T47D (cell line): Measurements from ENCODE around the gene ACMSD.
A peak's percentile ranks its signal among the peaks of the same experiment; 100 is the strongest.

Experiments
- DNase-seq, 2 experiments: peaks; one replicate each; pipeline versions ENCODE4 v3.0.0 to v3.0.0-alpha.2; 2011 to 2012; ENCODE audit warnings: low read depth in 1 of 2, low spot score in 1 of 2
- JUND ChIP-seq: IDR thresholded peaks from 2 replicates; pipeline ENCODE4 v1.6.1; 2012; ENCODE audit warnings: low read depth
- in situ Hi-C: cut with HindIII; loops from 2 replicates; pipeline ENCODE4 v1.10.0; 2016; ENCODE audit warnings: low sequenced_read_pairs, low pct_unique_long_range_greater_than_20kb

ACMSD gene

DNA sequence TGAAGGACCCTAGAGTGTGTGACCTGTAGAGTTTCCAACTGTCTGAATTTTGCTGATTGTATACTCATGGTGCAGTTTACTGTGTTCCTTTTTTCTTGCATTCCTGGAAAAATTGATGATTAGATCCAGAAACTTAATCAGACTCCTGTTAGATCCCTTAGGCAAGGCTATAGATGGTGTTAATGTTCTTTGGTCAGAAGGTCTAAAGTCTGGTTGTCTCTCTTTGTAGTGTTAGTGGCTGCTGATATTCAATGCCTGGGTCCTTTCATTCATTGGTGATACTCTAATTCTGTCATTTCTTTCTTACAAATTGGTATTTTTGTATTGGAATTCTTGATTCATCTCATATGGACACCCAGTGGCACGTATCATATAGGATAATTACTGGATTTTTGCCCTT, 86.5 kb downstream of the ACMSD start:
- in situ Hi-C loops, result no loop called here
- TF ChIP-seq JUND, result no peak
- DNase-seq, result no peak

GRCh38 chr2:134926231-134926931, 88.0 kb downstream of the ACMSD start:
- TF ChIP-seq JUND, result no peak
- no peak for DNase-seq
- in situ Hi-C loops, result no loop called here

DNA sequence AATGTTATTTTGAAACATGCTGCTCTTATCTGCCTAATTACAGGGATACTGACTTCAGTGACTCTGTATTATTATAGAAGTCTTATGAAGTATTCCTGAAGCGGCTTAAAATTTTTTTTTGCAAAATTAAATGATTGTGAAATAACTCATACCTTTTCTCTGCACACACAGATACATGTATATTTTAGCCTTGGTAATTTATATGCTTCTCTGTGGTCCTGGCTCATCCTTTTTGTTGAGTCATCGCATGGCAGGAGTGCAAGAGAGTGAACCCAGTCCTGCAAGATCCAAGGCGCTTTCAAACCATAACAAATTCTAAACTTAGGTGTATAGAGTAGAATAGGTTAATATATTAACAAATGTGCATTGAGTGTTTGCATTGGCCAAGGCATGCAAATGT, 88.8 kb downstream of the ACMSD start:
- in situ Hi-C loops, result no loop called here
- no peak for TF ChIP-seq JUND
- DNase-seq, result no peak

DNA sequence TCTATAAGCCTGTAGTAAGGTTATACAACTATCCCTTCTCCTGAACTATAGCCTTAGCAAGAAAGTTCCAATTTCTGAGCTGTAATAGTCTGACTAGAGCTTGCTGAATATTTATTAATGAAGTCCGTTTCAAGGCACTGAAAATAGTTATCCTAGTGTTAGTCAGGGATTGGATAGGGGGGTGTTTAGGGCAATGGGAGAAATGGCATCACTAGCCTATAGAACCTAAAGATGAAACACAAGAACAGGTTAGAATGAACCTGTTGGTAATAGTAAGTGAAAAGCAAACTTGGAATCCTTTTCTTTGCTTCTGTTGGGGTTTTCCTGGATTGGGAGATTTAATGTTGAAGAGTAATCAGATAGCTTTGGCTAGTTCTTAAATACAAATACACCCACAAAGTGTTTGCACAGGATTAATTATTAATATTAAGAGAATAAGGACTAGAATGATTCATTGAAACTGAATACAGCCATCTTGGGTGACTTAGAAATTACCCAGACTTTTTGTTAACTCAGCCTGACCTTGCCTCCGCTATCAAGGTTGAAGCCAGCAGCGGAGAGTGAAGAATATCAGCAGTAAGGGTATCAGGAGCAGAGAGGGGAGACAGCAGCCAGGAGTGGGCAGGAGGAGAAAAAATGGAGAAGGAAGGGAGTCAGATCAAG, 94.6 kb downstream of the ACMSD start:
- in situ Hi-C loops, result no loop called here
- no peak for DNase-seq
- TF ChIP-seq JUND, result no peak

DNA sequence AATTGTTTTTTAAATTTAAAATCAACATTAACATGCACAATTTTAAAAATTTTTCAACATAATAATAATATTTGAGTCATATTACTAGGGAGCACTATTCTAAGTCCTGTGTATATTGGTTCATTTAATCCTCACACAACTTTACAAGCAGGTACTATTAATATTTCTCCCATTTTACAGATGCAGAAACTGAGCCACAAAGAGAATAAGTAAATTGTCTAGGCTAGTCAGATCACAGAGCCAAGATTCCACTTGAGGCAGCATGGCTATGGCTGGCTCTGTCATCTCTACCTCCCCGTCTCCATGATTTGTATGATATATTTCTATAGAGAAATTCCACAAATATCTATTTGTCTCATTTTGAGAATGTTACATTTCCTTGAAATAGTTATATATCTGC, 95.3 kb downstream of the ACMSD start:
- no peak for DNase-seq
- TF ChIP-seq JUND, result no peak
- in situ Hi-C loops, result no loop called here

DNA sequence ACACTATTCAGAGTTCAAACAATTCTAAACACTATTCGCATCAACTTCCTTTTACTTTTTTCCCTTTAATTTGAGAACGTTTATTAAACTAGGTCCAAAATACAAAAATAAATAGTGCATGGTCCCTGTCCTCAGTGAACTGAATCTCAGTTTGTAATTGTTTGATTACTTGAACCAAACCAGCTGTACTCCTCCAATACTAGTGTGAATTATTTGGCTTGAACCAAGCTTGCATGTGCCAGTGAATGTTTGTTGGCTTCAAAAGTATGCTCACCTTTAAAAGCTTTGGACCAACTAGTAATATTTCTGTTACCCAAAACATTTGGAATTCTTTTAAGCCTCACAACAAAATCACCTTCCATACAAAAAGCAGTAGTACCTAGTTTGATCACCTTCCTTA, 95.7 kb downstream of the ACMSD start:
- no peak for TF ChIP-seq JUND
- in situ Hi-C loops, result no loop called here
- no peak for DNase-seq

DNA sequence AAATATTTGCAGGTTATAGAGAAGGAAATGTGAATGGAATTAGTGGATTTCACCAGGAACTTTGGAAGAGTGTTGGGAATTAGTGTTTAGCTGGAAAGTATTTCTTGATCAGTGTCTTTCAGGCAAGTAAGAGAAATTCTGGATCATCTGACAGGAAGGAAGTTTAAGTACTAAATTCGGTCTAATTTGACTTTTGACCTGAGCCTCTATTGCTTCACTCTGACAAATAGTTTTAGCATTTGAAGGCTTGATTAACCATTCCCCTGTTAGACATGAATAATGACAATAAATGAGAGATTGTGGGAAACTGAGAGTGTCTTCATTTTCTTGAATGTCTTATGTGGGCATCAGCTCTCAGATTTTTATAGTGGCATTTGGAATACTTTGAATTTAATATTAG, 96.2 kb downstream of the ACMSD start:
- no peak for DNase-seq

GRCh38 chr2:134936691-134937090, 98.3 kb downstream of the ACMSD start:
- TF ChIP-seq JUND, result no peak
- in situ Hi-C loops, result no loop called here
- DNase-seq, result peak in 1 of 2 experiments; percentile 23

More for the DNA sequence above, 96.2 kb downstream of the ACMSD start:
- no peak for TF ChIP-seq JUND
- in situ Hi-C loops, result no loop called here

DNA sequence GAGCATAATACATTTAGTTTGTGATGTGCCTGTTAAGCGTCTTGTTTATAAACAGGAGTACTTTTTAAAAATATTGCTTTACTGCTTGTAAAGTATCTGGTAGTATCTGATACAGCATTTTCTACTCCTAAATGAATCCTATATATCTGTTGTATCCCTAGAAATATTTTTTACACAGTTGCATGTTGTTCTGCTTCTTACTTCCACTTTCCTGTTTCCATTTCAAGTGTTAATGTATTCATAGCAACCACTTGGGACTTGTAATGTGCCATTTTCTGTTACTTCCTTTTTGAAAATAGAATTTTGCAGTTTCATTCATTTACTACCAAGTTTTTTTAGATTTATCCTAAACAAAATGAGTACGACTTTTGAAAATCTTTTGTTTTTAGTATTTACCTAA, 105.1 kb downstream of the ACMSD start:
- in situ Hi-C loops, result no loop called here
- no peak for DNase-seq
- no peak for TF ChIP-seq JUND

DNA sequence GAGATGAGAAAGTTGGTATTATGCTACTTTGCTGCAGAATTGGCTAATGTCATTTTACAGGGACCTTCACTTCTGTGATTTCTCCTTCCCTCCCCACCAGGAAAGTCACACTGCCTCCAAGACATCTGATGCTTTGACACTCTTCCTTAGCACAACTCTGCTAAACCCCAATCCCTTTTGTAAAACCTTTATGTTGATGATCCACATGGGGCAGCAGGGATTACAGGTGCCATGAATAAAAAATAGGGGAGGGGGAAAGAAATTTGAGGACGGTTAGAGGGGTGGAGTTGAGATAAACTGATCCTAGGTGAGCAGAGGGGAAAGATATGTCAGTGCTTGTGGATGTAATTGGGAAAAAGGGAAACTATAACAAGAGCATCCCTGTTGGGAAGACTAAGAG, 106.6 kb downstream of the ACMSD start:
- TF ChIP-seq JUND, result no peak
- DNase-seq, result no peak
- in situ Hi-C loops, result no loop called here

- in situ Hi-C loops, result no loop called here
- TF ChIP-seq JUND, result no peak
- no peak for DNase-seq
Measured at GRCh38 chr2:134946073-134946472, 107.7 kb downstream of the ACMSD start.

- TF ChIP-seq JUND, result no peak
- in situ Hi-C loops, result no loop called here
- DNase-seq, result no peak
Measured at GRCh38 chr2:134949981-134950708, 111.7 kb downstream of the ACMSD start.

- no peak for TF ChIP-seq JUND
- in situ Hi-C loops, result no loop called here
Measured at GRCh38 chr2:134950886-134951285, 112.5 kb downstream of the ACMSD start.

More at GRCh38 chr2:134950886-134951285, 112.5 kb downstream of the ACMSD start:
- DNase-seq, result no peak
